CD4-positive, alpha-beta T cell treated with Interleukin-17A for 4 hours (primary cell): ENCODE measurements around the gene CABP4.

Source experiments
- DNase-seq: peaks from one replicate; pipeline ENCODE4 v3.0.0-alpha.2; 2020; ENCODE audit warnings: mixed read lengths

Gene CABP4

DNA sequence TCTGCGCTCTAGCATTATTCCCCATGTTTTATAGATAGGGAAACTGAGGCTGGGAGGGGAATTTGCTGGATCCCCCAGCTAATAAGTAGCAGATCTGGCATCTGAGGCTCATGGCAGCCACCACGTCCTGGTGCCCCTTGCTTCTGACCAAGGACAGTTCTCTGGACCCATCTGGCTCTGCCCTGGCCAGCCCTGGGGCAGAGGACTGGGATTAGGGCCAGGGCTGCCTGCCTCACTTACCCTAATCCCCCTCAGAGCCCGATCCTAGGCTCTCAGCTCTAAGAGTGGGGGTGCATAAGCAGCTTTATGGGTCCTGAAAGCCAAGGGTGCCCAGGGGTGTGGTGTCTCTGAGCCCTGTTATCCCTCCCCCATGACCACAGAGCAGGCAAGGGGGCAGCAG is at the start of gene CABP4:
Gene CABP4 (plus strand): TSS at position 301 of the 400 bp plus-strand sequence. CDS start 70 bp downstream, at position 371.
- no peak for DNase-seq

DNA sequence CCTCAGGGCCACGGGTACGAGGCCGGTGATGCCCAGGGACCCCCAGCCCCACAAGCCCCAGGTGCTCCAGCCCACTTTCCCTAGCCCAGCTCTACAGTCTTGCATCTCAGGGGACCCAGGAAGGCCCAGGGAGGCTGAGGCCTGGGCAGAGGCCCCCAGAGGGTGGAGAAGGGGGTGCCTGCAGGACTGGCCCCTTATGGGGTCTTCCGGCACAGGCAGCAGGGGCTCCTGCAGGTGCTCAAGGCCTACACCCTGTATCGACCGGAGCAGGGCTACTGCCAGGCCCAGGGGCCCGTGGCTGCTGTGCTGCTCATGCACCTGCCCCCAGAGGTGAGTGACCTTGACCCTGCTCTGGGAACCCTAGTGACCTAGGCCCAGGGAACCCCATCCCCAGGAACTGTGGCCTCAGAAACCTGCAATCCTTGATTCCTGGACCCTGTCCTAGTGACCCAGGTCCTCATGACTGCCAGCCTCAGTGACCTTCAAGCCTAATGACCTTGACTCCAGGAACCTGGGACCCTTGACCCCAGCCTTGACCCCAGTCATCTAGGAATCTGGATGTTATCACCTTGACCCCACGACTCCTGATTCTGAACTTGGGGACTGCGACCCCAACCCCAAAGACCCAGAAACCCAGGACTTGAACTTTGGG is 49.3 kb upstream of the CABP4 start:
- DNase-seq: no peak

DNA sequence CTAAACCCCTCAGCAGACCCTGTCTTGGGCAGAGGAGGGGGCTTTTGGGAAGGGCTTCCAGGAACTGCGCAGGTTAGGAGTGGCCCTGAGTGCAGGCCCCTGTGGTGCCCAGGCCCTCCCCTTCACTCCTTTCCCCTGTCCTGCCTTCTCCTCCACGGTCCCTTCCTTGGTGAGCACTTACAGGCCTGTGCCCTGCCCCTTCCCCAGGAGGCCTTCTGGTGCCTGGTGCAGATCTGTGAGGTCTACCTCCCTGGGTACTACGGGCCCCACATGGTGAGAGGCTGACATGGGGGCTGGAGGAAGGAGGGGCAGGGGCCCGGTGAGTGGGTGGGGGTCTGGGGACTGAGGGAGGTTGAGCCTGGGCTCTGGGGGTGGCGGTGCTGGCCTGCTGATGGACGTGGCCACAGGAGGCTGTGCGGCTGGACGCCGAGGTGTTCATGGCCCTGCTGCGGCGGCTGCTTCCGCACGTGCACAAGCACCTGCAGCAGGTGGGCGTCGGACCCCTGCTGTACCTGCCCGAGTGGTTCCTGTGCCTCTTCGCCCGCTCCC is 48.7 kb upstream of the CABP4 start:
- DNase-seq: no peak

DNA sequence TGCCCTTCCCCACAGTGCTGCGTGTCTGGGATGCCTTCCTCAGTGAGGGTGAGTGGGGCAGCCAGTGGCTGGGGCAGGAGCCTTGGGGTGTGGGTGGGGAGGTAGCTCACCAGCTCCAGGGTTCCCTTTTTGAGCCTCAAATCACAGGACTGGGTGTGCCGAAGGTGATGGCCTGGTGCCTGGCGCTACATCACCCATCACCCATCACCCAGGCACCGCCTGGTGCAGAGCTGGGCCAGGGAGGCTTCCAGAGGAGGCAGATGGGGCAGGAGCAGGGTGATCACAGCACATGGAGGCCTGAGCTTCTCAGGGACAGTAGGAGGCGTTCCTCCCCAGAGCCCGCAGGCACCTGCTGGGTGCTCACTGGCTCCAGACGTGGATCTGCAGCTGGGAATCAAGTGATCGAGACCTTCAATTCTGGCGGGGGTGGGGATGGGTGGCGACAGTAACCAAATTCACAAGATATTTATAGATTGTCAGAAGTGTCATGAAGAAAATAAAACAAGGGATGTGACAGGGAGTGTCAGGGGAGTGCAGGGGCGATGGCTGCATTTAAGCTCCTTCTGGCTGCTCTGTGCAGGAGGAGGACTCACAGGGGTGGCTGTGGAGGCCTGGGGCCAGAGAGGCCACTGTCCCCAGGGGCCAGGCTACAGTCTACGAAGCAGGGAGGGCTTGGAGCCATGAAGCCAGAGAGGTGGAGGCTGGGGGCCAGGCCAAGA is 48.0 kb upstream of the CABP4 start:
- peak; percentile 58 for DNase-seq

DNA sequence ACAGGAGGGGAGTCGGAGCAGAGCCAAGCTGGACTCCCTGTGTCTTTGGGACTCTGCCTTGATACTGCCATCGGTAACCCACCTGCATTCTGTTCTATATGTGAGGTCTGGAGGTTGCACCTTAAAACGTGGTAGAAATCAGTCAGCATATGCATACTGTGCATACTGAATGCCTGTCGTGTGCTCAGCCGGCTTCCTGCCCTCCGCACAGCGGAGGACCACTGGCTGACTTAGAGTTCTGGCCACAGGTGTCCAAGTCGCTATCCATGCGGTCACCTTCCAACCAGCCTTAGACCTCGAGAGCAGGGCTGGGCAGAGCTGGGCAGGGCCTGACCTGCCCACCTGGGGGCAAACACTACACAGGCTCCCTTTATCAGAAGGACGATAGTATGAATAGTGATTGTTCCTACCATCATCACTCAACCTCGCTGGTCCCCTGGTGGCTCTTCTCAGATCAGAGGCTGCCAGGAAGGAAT is 47.4 kb upstream of the CABP4 start:
- no peak for DNase-seq

DNA sequence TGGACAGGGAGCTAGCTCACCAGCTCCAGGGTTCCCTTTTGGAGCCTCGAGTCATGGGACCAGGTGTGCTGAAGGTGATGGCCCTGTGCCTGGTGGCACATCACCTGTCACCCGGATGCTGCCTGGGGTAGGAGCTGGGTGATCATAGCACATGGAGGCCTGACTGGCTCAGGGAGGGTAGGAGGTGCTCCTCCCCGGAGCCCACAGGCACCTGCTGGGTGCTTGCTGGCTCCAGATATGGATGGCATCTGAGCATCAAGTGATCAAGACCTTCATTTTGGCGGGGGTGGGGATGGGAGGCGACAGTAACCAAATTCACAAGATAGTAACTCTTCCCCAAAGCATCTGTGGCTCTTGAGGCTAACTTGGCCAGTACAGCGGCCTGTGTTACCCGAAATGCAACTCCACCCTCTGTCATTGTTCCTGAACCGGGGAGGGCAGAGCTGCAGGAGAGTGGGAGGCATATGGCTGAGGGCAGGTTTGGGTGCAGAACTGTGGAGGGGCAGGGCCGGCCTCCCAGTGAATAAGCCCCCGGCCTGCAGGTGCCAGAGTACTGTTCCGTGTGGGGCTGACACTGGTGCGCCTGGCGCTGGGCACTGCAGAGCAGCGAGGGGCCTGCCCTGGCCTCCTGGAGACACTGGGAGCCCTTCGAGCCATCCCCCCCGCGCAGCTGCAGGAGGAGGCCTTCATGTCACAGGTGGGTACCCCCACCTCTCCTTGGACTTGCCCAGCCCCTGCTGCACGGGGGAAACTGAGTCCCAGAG is 46.5 kb upstream of the CABP4 start:
- DNase-seq: peak; percentile 58

DNA sequence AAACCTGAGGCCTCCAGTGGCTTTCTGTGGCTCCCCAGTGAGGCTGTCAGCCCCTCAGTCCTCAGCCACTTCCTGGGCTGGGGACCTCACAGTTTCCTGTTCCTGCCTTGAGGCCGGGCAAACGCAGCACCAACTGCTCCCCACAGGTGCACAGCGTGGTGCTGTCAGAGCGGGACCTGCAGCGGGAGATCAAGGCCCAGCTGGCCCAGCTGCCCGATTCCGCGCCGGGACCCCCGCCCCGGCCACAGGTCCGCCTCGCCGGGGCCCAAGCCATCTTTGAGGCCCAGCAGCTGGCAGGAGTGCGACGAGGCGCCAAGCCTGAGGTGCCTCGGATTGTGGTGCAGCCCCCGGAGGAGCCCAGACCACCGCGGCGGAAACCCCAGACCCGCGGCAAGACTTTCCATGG is 45.9 kb upstream of the CABP4 start:
- peak; percentile 83 for DNase-seq

DNA sequence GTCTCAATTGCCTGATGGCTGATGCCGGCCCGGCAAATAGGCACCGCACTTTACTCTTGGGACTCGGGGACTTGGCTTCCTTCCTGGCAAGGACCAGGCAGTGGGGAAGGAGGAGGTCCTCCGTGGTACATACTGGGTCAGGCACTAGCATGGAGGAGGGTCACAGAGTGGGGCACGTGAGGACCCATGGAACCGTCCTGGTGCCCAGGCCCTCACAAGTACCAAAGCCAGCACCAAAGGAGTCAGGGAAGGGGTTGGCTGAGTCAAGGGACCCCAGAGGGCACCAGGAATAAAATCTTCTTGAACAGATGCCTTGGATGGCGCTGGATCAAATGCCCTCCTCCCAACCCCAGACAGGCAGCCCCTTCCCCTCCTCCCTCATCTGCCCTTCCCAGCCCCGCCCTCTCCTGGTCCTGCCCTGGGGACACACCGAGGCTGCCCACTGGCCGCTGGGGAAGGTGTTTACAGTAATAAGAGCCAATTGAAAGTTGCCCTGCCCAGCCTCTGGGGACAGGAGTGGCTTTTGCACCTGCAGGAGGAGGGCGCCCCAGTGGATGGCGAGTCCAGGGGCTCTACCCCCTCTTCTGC is 45.3 kb upstream of the CABP4 start:
- DNase-seq: peak; percentile 33

DNA sequence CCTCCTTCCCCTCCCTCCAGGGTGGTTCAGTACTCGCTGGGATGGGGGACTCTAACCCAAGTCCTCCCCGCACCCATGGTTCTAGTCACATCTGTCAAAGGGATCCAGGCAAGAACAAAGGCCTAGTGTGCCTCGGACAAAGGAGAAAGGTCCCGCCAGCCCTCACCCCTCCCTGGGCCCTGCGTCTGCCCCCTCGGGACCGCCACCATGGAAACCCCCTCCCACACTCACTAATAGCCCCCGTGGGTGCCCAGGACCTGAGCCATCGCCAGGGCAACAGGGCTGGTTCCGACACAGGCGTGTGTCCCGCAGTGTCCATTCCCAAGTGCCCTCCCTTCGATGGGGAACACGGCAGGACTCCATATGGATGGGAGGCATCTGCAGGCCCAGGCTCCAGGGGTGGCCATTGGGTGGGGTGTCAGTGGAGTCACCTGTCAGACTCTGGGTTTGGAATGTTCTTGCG is 44.8 kb upstream of the CABP4 start:
- DNase-seq: no peak

DNA sequence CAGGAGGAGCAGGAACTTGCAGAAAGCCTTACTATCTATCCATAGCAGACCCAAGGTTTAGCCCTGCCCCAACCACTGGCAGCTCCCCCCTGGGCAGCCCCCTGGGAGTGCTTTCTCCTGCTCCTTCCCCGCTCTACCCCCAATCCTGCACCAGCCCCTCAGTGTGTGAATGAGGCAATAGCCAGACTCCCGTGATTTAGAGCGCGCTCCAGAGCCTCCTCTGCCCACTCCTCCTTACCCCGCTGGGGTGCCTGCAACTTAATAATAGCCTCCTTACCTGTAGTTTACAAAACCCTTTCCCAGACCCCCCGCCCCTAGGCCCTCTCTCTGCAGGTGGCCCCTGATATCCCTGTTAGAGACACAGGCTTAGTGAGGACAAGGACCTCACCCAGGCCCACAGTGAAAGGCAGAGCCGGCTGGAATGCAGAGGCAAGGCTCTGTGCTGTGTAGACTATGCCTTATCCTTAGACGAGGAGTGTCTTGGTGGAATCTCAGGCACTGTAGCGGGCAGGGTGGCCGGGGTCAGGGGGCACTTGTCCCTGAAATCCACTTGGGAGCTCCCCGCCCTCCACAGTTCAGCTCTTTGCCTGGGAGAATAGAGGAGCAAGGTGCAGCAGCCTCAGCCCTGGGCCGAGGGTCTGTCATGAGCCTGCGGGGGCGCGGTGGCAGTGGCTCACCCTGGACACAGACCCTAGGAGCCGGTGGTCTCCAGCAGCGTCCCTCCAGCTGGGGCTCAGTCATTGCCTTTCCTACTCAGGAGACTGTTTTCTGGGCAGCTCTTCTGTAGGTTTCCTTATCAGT is 44.0 kb upstream of the CABP4 start:
- no peak for DNase-seq

DNA sequence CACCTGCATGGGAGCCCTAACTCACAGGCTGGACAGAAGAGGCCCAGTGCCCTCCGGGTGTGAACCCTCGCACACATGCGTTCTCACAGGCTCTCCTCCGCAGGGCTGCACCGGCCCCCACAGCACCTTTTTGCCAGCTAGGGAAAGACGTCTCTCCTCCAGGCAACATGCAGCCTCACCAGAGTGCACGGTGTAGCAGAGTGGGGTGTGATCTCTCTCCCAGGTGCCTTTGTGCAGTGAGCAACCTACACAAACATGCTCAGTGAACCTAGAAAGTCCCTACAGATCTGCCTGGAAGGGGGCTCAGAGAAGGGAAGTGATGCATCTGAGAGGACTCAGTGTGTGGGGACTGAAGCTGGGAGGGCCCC is 43.4 kb upstream of the CABP4 start:
- peak; percentile 30 for DNase-seq

DNA sequence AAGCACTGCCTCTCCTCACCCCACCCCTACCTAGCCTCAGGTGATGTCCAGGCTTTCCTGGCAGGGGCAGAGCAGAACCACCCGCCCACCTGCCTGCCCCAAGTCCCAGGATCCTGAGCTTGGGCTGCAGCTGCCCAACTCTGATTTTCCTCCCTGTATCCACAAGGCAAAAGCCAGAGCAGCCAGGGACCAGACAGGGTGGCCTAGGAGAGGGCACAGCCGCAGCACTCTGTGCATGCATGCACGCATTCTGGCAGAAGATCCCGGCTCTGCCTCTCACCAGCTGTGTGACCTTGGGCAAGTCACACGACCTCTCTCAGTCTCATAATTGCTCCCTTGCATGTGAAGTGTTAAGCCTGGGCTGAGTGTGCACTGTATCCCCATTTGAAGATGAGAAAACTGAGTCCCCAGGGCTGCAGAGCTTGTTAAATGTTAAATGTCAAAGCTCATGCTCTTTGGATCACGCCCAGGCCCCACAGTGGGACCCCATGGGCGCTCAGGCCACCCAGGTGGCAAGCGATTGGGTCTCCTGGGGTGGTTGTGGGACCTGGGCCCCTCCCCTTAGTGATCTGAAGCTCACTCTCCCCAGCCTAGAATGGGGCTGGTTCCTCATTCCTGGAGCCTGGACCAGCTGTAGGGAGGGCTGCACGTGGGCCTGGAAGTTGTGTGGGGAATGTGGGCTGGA is 42.5 kb upstream of the CABP4 start:
- DNase-seq: no peak

DNA sequence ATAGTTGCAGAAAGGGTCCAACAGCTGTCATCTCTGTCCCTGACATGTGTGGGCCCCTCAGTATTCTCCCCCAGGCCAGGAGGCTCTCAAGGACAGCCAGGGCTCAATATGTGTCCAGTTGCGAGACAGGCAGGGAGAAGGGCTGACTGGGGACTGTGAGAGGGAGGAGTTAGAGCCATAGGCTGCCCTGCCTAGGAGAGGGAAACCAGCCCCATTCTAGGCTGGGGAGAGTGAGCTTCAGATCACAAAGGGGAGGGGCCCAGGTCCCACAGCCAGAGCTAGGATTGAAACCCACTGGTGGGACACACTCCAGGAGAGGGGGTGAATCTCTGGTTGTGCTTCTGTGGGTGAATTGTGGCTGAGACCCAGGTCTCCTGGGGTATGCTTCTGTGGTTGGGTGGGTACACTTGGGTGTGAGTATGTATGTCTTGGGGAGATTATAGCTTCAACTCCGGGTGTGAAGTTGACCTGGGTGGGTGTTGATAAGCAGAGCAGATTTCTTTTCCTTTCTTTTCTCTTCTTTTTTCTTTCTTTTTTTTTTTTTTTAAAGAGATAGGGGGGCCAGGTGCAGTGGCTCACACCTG is 41.8 kb upstream of the CABP4 start:
- DNase-seq: peak; percentile 22

DNA sequence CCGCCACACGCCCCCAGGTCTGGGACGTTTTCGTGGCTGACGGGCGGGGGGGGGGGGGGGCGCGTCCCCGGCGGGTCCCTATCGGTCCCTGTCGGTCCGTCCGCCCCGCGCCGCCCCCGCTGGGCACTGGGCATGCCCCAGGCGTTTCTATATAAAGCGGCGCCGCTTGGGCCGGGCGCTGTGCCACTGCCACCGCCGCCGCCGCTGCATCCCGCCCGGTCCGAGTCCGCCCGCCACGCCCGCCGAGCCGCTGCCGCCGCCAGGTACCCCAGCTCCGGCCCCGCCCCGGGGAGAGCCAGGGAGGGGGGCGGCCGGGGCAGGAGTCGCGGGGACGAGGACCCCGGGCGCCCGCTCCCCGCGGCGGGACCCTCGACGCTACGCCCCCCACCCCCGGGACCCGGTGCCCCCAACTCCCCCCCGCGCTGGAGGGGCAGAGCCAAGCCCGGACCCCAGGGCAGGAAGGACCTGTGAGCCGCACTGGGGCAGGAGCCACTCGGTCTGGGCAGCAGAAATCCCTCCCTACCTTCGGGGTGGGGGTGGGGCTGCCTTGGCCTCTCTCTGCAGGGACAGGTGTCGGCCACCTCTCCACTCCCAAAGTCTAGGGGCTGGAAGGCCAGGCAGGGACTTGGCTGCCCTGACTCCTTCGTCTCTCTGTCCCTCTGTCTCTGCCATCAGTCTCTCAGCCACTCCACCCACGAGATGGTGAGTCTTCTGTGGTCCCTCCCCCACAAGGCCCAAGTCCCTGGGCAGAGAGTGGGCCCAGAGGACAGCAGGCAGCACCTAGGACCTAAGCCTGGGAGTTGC is 39.5 kb upstream of the CABP4 start, which contains the start of gene CARNS1:
Gene CARNS1 (plus strand): TSS at position 178 of the 804 bp plus-strand sequence. CDS start 522 bp downstream, at position 700.
- DNase-seq: peak; percentile 53

DNA sequence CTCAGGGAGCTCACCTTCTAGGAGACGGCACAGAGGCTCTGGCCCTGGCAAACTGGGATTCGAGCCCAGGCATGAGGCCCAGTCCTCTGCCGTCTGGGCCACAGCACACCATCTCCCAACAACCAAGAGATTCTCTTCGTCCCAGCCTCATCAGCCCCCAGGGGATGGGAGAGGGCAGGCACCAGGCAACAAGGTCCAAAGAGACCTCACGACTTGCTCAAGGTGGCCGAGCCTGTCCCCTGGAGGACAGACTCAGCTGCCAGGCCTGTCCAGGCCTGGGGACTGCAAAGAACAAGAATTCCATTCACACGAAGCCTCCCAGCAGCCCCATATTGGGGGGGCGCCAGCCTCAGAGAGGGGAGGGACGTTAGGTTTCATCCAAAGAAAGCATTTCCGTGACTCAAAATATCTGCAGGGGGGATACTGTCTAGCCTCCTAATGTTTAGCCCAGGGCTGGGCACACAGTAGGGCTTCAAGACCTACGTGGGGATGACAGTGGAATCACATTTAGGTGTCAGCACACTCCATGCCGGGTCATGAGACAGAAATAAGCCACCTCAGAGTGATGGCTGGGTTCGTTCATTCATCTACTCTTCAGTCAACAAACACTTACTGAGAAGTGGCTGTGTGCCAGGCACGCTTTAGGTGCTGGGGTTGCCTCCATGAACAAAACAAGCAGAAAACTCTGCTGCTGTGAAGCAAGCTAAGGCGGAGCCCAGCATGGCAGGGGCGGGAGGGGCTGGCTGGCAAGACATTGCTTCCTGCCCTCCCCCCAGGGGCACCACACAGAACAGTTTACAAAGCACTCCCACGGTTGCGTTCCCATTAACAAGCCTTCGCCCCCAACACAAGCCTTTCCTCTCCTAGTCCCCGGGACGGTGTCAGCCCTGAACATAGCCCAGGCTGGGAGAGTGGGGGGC is 38.5 kb upstream of the CABP4 start:
- peak; percentile 93 for DNase-seq

DNA sequence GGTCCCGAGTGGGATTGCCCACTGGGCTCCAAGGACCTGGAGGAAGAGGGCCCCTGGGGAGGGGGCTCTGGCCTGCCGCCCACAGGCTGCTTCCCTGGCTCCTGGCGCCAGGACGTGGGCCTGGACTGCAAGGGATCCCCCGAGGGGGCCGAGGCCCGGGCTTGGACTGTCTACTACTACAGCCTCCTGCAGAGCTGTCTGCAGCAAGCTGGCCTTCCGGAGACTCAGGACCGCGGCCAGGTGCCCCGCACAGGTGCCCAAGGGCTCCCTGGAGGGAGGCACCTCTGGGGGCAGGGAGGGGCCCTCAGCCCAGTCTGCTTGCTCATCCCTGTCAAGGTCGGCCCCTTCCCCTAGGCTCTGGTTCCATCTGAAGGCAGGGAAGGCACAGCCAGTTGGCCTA is 37.7 kb upstream of the CABP4 start:
- DNase-seq: no peak

DNA sequence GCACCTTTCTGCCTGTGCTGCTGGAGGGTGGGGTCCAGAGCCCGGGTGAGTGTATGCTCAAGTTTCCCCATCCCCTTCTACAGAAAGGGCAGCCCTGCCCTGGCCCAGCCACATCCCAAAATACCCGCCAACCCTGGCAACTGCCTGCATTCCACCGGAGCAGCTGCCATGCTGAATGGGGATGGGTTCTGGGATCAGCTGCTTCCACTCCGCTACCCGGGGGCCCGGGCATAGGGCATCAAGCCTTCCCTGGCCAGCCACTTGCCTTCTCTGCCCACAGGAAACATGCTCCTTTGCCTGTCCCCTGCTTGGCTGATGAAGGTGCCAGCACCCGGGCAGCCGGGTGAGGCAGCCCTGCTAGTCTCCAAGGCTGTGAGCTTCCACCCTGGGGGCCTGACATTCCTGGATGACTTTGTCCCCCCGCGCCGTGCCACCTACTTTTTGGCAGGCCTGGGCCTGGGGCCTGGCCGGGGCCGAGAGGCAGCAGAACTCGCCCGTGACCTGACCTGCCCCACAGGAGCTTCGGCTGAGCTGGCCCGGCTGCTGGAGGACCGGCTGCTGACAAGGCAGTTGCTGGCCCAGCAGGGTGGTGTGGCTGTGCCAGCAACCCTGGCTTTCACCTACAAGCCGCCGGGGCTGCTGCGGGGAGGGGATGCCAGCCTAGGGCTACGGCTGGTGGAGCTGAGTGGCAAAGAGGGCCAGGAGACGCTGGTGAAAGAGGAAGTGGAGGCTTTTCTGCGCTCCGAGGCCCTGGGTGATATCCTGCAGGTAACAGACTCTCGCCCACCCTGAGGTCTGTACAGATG is 36.5 kb upstream of the CABP4 start:
- DNase-seq: peak; percentile 68
